ENCODE measurements around the gene RANBP9.

Gene RANBP9

DNA sequence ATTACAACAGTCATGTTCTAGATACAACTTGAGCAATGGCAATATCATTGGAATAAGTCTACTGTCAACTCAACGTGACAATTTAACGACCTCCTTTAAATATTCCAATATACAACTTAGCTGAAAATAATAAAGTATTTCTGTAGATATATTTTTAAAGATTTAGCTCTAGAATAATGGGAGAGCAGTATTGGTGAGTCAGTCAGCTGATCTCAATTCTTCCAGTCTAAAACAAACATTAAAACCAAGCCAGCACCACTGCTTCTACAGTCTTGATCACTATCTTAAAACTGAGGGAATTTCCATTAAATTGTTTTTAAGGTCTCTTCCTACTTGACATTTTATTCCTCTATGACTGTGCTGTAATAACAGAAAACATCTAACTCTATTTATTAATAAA is 58.3 kb downstream of the RANBP9 start:
- no peak for DNase-seq (ENCODE audit: low spot score)

DNA sequence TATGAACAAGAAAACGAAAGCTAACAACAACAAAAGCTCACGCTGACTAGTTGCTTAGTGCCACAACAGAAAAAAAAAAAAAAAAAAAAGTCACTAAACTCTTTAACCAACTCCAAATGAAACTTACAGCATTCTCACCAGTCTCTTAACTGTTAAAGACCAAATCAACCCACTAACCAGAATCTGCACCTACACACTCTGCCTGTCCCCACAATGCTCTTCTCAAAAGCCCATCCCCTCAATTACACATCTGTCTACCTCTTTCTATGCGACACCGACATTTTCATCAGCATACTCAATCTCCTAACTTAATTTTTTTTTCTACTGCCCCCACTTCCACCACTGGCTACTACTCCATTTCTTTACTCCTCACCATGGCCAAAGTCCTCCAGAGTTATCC is 62.2 kb downstream of the RANBP9 start:
- no peak for DNase-seq (ENCODE audit: low spot score)

DNA sequence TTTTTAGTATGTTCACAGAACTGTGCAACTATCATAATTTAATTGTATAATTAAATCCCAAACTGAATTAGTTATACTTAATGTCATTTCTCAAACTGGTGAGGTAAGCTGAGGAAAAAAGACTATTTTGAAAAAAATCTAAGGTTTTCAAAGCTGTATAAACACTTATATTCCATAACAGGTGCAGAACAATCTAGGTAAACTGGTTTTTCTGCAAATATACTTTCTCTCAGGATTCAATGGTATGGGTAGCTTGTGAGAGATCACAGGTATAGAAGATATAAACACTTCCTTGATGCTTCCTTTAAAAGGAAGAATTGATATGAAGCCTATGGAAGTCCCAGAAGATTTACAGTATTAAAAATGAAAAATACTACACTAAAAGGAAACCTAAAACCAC is 62.8 kb downstream of the RANBP9 start:
- DNase-seq (ENCODE audit: low spot score), result no peak

DNA sequence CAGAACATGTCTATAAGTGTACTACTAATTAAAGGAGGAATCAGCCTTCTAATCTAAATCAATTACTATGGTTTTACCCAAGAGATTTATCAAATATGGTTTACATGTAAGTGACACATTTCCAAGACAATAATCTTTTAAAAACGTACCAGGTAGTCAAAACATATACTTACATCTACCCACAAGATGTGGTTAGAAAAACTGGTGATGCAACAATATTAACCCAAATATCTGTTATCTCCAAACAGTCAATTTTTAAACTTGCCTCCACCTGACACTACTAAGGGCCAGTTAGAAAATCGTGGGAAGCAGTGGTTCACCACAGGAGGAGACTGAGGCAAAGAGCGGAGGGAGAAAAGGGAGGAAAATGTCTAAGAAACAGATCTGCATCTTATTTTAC is 68.5 kb downstream of the RANBP9 start:
- DNase-seq (ENCODE audit: low spot score), result no peak

DNA sequence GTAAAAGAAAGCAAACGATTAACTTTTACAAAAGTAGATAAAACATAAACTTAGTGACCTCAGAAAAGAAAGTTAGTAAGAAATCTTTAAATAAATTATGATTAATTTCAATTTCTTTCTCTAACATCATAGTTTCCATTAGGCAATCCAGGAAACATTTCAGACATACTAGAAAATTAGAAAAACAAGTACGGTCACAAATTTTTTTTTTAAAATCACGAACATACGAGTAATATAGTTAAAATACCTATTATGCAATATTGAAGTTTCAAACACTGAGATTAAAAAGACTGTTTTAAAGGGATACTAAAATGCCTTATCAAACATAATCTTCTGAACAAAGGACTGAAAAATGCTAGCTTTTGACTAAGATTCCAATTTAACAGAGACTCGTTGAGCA is 70.3 kb downstream of the RANBP9 start:
- no peak for DNase-seq (ENCODE audit: low spot score)

DNA sequence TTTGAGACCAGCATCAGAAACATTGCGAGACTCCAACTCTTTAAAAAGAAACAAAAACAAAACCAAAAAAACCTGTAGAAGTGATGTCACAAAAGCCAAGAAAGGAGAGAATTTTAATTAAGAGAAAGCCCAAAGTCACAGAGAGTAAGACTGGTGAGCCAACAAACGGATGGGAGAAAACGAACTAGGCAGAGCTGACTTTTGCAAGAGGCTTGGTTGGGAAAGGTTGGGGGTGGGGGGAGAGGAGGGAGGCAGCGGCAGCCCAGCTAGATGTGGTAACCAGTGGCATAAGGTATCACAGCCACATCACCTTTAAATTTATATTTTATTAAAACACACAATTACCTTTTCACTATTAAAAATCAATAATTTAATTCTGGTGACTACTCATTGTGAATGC is 73.0 kb downstream of the RANBP9 start:
- no peak for DNase-seq (ENCODE audit: low spot score)

DNA sequence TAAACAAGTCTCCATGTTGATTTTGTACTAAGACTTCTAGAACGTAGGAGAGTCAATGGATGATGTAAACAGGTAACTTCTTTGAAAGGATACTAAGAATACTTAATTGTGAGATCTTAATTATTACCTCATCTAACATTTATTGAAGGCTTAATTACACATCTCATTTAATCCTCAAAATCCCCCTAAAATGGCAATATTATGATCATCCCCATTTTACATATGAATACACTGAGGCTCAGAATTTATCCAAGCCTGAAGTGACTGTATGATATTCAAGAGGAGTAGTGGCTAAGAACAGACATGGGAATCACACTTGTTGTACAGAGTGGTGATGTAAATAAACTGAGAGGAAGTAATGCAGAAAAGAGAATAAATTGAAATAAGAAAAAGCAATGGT is 73.6 kb downstream of the RANBP9 start:
- DNase-seq (ENCODE audit: low spot score), result no peak

DNA sequence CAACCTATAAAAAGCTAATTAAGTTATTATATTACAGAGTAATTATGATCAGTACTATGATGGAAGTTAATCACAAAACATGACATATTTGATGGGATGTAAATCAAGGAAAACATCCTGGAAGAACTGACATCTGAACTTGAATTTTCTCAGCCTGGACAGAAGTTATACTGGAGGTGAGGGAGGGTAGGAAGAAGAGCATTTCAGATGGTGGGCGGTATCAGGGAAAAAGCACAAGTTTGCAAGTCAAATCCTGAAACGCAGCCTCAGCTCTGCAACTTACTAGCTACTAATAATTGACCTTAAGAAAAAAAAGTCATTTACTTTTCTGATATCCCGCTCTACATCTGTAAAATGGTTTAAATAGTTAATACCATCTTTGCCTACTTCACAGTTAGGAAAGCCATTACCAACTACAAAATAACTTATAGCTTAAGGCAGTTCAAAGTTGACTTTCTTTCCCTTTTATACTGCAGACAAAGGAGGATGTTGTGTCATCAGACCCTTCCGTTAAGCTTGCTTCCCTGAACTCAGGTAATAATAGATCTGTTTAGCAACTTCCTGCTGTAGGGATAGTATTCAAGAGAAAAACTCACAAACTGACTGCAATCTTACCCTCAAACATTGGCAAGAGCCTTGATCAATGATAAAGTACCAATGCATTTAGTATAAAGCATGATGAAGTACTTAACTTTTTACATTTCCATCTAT is 75.5 kb downstream of the RANBP9 start:
- DNase-seq (ENCODE audit: low spot score), result no peak

DNA sequence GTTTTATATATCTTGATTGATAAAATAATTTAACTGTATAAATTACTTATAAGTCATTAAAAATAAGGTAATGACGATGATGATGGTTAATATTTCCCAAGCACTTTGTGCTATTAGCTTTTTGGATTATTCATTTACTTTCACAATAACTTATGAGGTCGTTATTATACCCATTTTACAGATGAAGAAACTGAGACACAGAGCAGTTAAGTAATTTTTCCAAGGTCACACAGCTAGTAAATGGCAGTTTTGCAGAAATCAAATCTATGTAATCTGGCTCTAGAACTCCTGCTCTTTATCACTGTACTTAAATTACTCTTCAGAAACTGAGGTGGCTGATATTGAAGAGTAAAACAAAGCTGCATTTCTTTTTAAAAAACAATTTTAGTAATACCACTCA is 78.3 kb downstream of the RANBP9 start:
- DNase-seq (ENCODE audit: low spot score), result no peak

DNA sequence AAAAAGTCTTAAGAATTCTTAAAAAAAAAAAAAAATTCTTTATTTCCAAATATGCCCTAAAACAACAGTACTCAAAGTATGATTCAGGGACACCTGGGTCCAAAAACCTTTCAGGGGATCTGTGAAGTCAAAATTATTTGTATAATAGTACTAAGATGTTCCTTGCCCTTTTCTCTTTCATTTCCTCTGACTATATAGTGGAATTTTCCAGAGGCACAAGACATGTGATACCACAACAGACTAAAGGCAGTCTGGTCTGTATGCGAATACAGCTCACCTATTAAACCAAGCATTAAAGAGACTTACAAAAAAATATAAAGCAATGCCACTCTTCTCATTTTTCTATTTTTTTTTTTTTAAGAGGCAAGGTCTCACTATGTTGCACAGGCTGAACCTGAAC is 81.1 kb downstream of the RANBP9 start:
- DNase-seq (ENCODE audit: low spot score), result no peak

DNA sequence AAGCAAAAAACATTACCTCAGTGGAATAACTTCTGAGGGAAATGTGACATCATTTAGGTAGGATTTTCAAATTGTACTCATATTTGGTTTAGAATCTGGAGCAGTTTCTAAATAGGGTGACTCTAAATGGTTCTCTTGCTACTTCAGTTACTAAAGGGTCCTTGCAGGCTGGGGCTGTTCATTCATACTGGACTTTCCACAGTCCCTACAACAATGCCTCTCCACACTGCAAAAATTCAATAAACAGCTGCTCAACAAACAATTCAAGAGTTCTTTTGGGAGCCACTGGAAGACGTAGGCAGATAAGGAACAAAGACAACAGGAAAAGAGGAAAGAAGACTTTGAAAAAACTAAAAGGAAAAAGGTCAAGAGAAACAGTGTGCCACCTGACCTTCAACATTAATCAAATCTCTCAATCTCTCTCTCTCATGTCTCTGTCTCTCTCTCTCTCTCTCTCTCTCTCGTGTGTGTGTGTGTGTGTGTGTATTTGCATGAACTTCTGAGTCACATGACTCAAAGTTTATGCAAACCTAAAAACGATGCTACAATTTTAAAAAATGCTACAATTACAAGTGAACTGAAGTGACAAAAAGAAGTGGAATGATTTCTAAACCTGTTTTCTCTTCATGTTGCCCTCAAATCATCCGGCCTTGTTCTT is 82.0 kb downstream of the RANBP9 start:
- no peak for DNase-seq (ENCODE audit: low spot score)

DNA sequence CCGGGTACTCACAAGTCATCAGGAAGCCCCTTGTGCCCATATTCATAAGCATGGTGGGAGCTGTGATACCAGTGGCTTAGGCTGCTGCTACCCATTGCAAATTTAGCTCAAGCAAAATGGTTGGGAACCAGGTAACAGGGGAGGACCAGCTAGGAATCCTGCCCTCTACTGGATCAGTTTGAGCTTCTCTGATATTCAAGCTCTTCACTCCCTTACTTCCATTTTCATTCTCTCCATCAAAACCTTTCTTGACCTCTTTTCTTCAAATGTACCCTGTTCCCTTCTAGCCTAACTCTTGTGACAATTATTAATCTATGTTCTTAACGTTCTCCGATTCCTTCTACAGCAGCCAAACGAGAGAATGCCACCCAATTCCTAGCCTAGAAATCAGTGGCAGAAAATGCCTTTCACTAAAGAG is 86.8 kb downstream of the RANBP9 start:
- DNase-seq (ENCODE audit: low spot score), result no peak

DNA sequence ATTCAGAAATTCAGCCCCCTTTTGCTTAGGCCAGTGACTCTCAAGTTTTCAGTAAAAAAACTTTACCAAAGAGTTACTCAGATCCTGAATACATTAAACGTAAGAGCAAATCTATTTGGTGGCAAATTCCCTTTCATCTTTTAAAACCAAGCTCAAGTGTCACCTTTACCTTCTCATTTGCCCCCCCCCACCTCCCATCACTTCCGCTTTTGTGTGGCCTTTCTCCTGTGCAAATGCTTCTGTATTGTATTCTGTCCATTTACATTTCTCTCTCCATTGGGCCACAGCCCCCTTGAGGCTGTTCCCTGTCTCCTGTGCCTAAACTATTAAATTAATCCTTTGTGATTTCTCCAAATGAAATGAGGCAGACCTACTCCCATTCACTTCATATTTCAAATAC is 94.6 kb downstream of the RANBP9 start:
- no peak for DNase-seq (ENCODE audit: low spot score)

DNA sequence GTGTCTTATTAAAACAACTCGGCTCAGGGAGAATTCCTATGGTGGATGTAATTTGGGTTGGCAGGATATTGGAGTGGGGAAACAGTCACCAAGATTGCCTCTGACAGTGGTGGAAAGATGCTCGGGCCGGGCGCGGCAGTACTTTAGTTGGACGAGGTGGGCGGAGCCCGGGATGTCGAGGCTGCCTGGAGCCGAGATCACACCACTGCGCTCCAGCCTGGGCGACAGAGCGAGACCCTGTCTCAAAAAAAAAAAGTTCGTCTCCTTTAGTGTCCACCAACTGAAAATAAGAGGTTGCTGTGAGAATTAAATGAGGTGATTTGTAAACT is 95.9 kb downstream of the RANBP9 start:
- DNase-seq (ENCODE audit: low spot score), result no peak

DNA sequence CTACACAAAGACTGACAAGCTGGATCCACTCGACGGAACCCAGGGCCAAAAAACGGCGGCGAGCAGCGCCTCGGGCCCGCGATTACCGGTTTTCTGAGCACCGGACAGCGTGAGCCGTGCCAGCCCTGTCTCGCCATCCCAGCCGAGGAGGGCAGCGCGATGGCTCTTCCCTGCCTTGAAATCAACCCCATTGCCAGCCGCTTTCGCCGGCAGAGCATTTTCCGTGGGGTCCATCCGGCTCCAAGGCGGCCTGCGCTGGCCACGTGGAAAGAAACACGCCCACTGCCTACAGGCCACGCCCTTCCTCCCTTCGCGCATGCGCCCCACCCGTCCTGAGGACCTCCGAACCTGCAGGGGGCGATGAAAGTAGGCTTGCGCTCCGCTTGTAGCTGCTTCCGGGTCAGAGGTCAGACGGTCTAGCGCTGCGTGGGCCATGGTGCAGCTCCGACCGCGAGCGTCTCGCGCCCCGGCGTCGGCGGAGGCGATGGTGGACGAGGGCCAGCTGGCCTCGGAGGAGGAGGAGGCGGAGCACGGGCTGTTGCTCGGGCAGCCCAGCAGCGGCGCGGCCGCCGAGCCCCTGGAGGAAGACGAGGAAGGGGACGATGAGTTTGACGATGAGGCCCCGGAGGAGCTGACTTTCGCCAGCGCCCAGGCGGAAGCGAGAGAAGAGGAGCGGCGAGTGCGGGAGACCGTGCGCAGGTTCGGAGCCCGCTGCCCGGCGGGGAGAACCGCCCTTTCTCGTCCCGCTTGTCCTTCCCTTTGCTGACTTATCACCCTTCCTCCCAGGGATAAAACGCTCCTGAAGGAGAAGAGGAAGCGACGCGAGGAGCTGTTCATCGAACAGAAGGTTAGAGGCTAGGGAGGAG is 96.5 kb downstream of the RANBP9 start, which contains the start of gene NOL7:
NOL7 (plus strand) TSS at position 410 of the 866 bp plus-strand sequence; CDS start at position 434, 24 bp downstream.
- DNase-seq (ENCODE audit: low spot score), result peak; percentile 97

DNA sequence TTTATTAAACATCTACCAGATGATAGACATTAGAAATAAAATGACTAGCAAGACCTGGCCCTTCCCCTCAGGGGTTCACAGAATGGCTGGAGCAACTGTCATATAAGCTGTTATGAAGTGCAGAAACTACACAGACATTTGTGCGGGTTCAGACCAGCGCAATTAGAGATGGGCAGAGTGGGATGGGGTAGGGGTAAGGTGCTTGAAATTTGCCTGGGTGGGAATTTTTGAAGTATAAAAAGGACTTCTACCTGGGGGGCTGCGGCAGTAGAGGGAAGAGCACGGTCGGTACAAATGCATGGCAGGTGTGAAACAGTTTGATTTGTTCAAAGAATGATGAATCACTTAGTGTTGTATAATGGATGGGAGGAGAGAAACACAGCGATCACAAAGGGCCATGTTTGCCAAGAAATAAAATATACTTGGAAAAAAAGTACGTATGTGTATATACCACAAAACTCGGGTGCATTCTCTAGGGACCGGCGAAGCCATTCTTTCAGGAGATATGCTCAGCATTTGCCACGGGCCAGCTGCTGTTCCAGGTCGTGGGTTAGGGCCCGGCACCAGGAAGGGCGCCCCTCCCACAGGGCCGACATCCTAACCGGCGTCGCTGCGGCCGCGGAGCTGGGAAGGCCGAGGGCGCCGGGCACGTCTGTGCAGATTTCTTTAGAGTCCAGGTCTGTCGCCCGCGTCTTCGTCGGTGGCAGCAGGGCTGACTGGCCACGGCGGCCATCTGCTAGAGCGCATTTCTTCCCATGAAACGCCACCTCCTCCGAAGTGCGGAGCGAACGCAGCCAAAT is 97.3 kb downstream of the RANBP9 start:
- DNase-seq (ENCODE audit: low spot score), result no peak

DNA sequence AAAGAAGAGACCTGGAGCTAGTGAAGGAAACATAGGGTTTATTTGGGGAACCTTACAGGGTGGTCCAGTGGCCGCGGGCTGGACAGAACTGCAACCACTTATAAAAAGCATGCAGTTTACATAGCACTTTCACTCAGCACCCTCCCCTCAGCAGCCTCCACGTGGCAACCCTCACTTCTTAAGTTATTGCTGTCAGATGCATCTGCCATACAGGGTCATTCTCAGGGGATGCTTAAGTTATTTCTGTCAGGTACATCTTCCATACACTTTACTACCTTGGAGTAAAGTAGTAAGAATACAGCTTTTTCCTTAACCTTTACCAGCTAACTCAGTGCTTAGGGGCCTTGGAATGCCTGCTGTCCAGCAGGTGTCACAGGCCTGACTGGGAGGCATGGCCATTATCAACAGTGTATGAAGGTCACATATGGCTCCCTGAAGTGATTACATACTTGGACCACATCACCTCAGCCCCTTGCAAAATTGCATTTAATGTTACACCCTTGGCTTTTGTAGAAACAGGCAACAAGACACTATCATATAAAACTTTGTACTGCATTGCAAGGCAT is 98.5 kb downstream of the RANBP9 start:
- no peak for DNase-seq (ENCODE audit: low spot score)

DNA sequence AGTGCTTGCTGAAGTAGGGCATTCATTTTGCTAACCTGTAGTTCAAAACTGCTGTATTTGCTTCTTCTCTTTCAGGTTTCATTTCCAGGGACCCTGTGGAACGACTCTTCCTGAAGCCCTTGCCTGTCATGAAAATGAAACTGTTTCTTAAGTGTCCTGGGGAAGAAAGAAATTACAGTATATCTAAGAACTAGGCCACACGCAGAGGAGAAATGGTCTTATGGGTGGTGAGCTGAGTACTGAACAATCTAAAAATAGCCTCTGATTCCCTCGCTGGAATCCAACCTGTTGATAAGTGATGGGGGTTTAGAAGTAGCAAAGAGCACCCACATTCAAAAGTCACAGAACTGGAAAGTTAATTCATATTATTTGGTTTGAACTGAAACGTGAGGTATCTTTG is 99.9 kb downstream of the RANBP9 start:
- no peak for DNase-seq (ENCODE audit: low spot score)

DNA sequence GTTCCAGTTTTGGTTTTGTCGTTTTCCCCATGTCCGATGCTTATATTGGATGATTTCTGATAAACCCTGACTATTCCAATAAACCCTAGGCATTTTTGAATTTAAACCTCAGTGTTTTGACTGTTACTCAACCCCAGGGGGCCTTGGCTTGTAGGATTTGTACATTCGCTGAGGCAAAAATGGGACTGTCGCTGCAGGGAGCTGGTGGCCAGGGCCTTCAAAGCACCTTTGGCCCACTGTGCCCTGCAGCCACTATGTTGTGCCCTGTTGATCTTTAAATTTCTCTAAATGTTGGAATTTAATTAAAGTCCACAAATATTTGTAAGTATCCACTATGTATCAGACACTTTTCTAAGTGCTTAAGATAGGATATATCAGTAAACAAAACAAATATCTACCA is 106.0 kb downstream of the RANBP9 start:
- no peak for DNase-seq (ENCODE audit: low spot score)

DNA sequence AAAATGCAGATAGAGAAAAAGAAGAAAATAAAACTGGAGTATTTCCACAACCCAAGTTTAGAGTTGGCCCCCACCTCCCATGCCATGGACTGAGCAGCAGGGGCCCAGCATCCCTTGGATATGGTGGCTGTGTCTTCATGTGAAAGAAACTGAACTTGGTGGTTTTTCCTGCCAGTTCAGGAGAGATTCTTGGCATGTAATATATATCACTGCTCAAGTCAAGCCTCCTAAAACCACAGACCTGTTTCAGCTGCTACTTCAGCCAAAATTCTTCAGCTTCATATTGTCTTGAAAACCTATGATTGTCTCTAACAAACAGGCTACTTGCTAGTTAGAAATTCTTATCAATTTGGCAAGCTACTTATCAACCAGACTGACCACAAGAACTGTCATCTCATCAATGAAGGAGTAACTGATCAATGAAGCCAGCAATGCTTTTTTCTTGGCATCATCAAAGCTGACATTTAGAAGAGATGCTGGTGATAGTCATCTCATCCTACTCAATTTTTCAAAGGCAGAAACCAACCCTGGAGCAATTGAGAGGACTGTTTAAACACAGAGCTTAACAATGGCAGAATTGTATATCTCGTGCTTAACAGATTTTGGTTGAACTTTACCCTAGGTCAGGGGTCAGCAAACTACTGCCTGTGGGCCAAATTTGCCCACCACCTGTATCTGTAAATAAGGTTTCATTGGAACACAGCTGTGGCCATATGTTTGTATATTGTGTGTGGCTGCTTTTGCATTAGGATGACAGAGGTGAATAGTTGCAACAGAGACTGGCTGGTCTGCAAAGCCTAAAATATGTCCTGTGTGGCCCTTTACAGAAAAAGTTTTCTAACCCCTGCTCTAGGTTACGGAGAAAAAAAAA is 106.9 kb downstream of the RANBP9 start:
- DNase-seq (ENCODE audit: low spot score), result no peak

DNA sequence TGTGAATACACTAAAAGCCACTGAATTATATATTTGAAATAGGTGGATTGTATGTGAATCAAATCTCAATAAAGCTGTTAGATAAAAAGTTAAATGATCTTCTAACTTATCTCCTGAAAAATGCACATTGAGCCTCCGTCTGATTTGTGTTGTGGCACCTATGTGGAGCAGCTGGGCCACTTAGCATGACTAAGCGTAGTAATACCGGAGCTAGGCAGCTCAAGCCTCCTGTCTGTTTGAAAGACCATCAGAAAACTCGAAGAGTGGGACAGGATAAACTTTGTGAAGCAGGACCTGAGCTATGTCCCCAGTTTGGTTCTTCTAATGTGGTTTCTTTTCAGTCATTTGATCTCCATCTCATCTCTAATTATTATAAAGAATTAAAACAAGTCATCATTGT is 107.5 kb downstream of the RANBP9 start:
- no peak for DNase-seq (ENCODE audit: low spot score)
